RWPE2 (cell line): ENCODE data around the gene REV1.

Source experiments
- ATAC-seq: fragments of 200-7000 bp; cut with Tn5 transposase; 3 replicates; pipeline ENCODE4 v1.9.1; 2021; ENCODE audit warnings: low read depth
- DNase-seq: peaks from one replicate; pipeline ENCODE4 v3.0.0-alpha.2; 2020; ENCODE audit warnings: low spot score
- H3K27ac ChIP-seq: fragments of 450-650 bp; 2 replicates; pipeline ENCODE4 v1.5.1; 2017; ENCODE audit warnings: mild to moderate bottlenecking; ENCODE audit not compliant: poor library complexity, severe bottlenecking
- H3K27me3 ChIP-seq: fragments of 250-450 bp; sonication (Bioruptor Pico); 2 replicates; pipeline ENCODE4 v1.5.1; 2021; ENCODE audit warnings: mild to moderate bottlenecking, moderate library complexity; ENCODE audit not compliant: insufficient read depth, poor library complexity, severe bottlenecking
- H3K36me3 ChIP-seq: fragments of 250-450 bp; sonication (Bioruptor Pico); 2 replicates; pipeline ENCODE4 v1.5.1; 2020; ENCODE audit warnings: low read depth, mild to moderate bottlenecking, moderate library complexity
- H3K4me1 ChIP-seq: fragments of 250-450 bp; sonication (Bioruptor Pico); 2 replicates; pipeline ENCODE4 v1.5.1; 2021; ENCODE audit warnings: mild to moderate bottlenecking, moderate library complexity; ENCODE audit not compliant: insufficient read depth, poor library complexity, severe bottlenecking
- H3K4me3 ChIP-seq: fragments of 250-450 bp; sonication (Bioruptor Pico); 2 replicates; pipeline ENCODE4 v1.5.1; 2021; ENCODE audit warnings: mild to moderate bottlenecking, moderate library complexity; ENCODE audit not compliant: severe bottlenecking
- H3K9me3 ChIP-seq: fragments of 250-450 bp; sonication (Bioruptor Pico); 2 replicates; pipeline ENCODE4 v1.5.1; 2021; ENCODE audit warnings: mild to moderate bottlenecking, moderate library complexity; ENCODE audit not compliant: severe bottlenecking
- TF ChIP-seq, protein P1 (sequence below): fragments of 450-650 bp; IDR thresholded peaks from one replicate; pipeline ENCODE4 v1.5.1; 2017; ENCODE audit warnings: mild to moderate bottlenecking, moderate library complexity; ENCODE audit not compliant: poor library complexity, severe bottlenecking

Gene REV1

DNA sequence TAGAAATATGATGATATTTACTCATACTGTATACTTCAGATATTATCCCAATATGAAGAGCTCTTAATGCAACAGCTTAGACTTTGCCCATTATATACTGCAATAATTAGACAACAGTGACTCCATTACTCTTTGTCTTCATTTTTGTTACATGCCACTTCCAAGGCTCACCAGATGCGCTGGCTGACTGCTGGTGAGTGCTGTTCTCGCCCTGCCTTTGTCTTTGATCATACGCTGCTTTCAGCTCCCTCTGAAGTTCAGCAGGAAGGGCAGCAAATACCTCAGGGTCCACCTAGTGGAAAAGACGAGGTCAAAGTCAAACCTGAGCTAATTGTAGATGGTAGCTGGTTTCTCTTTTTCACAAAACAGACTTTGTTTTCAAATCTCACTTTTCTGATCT is 86.3 kb downstream of the REV1 start:
- Histone ChIP-seq H3K9me3 (no peaks in the 10 kb centered on the region), H3K4me3 (no peak overlapping the region), H3K36me3 (peaks cover 98% of the 10 kb centered on the region), H3K4me1 (no peaks in the 10 kb centered on the region), H3K27ac (no peak overlapping the region), H3K27me3 (no peaks in the 10 kb centered on the region)
- TF ChIP-seq, protein P1, sequence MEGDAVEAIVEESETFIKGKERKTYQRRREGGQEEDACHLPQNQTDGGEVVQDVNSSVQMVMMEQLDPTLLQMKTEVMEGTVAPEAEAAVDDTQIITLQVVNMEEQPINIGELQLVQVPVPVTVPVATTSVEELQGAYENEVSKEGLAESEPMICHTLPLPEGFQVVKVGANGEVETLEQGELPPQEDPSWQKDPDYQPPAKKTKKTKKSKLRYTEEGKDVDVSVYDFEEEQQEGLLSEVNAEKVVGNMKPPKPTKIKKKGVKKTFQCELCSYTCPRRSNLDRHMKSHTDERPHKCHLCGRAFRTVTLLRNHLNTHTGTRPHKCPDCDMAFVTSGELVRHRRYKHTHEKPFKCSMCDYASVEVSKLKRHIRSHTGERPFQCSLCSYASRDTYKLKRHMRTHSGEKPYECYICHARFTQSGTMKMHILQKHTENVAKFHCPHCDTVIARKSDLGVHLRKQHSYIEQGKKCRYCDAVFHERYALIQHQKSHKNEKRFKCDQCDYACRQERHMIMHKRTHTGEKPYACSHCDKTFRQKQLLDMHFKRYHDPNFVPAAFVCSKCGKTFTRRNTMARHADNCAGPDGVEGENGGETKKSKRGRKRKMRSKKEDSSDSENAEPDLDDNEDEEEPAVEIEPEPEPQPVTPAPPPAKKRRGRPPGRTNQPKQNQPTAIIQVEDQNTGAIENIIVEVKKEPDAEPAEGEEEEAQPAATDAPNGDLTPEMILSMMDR = no peak
- no peak for DNase-seq
- ATAC-seq = no peak

DNA sequence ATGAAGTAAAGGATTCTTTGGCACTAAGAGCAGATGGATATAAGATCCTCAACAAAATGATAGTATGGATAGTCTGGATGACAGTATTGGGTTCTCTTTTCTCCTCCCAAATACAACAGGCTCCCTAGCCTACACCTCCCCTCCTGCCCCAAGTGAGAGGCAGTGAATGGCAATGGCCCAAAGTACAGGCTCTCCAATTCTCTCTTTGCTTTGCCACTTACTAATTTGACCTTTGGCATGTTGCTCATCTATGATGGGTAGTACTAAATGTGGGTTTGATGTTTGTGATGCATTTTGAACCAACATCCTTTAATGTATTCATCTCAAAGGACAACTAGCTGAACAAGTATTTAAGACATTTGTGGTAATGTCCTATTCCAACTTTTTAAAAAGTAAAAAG is 86.7 kb downstream of the REV1 start:
- TF ChIP-seq, protein P1 = no peak
- Histone ChIP-seq H3K36me3 (peaks cover 98% of the 10 kb centered on the region), H3K4me3 (no peak overlapping the region), H3K9me3 (no peaks in the 10 kb centered on the region), H3K27me3 (no peaks in the 10 kb centered on the region), H3K4me1 (no peaks in the 10 kb centered on the region), H3K27ac (no peak overlapping the region)
- ATAC-seq (no peak), DNase-seq (no peak)

DNA sequence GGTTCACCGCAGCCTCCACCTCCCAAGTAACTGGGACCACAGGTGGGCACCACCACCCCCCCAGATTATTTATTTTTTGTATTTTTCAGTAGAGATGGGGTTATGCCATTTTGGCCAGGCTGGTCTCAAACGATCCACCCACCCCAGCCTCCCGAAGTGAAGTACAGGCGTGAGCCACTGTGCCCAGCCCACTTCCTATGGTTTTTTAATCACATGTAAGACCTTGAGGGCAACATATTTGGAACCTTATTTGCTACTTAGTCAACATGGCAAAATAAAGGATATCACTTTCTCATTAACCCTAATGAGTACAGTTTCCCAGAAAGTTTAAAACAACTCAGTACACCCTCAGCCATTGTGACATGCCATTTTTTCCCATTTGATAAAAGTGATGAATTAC is 88.0 kb downstream of the REV1 start:
- DNase-seq = no peak

DNA sequence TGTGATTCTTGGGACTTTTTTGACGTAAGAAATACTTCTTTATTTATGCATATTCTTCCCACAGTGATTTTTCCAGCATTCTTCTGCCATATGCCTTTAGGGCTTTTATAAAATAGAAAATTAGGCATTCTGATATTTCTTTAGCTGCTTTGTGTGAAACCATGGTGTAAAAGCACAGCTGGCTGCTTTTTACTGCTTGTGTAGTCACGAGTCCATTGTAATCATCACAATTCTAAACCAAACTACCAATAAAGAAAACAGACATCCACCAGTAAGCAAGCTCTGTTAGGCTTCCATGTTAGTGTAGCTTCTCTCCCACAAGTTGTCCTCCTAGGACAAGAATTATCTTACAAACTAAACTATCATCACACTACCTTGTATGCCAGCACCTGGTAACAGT is 90.0 kb downstream of the REV1 start:
- no peaks in the 10 kb centered on the region for H3K4me1 ChIP-seq
- no peaks in the 10 kb centered on the region for H3K9me3 ChIP-seq
- ATAC-seq = no peak
- no peak overlapping the region for H3K4me3 ChIP-seq
- no peak for DNase-seq
- peaks cover 94% of the 10 kb centered on the region for H3K36me3 ChIP-seq
- TF ChIP-seq, protein P1 = no peak
- H3K27me3 ChIP-seq = no peaks in the 10 kb centered on the region
- no peak overlapping the region for H3K27ac ChIP-seq

More for the DNA sequence above, 88.0 kb downstream of the REV1 start:
- Histone ChIP-seq H3K36me3 (peaks cover 96% of the 10 kb centered on the region), H3K27me3 (no peaks in the 10 kb centered on the region), H3K27ac (no peak overlapping the region), H3K9me3 (no peaks in the 10 kb centered on the region), H3K4me3 (no peak overlapping the region), H3K4me1 (no peaks in the 10 kb centered on the region)
- ATAC-seq = no peak
- TF ChIP-seq, protein P1 = no peak

DNA sequence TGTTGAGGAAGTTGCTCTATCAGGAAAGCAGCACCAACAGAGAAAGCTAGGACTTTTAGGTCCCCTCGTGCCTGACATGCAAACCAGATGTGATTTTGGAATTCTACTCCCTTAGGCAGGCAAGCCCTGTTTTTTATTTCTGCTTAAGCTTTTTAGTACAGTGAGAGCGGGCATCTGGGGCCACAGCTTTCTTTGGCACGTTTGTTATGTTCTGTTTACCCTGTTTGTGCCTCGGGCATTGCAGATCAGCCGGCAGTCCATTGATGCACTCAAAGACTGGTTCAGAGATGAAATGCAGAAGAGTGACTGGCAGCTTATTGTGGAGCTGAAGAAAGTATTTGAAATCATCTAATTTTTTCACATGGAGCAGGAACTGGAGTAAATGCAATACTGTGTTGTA is 90.8 kb downstream of the REV1 start:
- no peak for ATAC-seq
- H3K36me3 ChIP-seq = peaks cover 94% of the 10 kb centered on the region

More for the DNA sequence above, 90.8 kb downstream of the REV1 start:
- no peaks in the 10 kb centered on the region for H3K27me3 ChIP-seq
- DNase-seq = no peak
- H3K9me3 ChIP-seq = no peaks in the 10 kb centered on the region
- H3K4me3 ChIP-seq = no peak overlapping the region
- no peaks in the 10 kb centered on the region for H3K4me1 ChIP-seq
- H3K27ac ChIP-seq = no peak overlapping the region
- TF ChIP-seq, protein P1 = no peak
